ENCODE results near the gene IST1. TPM values are rescaled to one million over a fixed set of nuclear protein-coding genes. Genes with fewer than 3 reads are reported as not detected.

IST1 gene
- total RNA-seq, 1 donor: 162 TPM

DNA sequence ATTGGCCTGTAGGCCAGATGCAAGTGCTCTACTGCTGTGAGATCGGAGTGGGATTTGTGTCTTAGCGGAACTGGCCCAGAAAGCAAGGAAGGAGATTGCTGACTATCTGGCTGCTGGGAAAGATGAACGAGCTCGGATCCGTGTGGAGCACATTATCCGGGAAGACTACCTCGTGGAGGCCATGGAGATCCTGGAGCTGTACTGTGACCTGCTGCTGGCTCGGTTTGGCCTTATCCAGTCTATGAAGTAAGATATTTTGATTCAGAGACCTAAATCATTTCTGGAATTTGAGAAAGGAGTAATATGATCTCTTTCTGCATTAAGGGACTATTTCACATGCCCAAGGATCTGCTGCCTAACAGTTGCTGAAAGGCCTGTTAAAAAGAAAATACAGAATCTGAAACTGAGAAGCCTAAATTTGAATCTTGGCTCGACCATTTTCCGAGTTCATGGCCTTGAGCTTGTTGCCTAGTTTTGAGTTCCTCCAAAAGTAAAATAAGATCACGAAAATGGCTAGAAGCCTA is 21.1 kb downstream of the IST1 start:
- no peak for DNase-seq (ENCODE audit: low read depth in 2 of 3, low spot score in 2 of 3)

DNA sequence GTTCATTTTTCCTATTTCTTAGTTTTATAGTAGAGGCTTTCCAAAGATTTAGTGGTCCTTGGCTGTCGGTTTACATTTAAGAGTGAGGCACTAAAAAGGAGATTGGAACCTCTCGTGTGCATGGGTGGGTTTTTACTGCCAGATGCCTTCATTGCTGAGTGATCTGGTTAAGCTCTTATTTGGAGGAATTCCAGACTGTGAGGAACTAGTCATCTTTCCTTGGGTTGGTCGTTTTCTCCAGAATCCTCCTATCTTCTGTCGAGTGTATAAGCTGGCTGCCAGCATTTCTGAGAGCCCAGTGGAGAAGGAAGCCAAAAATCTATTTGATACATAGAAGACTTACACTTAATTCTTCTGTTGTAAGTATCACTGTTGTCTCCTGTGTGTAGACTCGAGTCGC is 22.6 kb downstream of the IST1 start:
- no peak for DNase-seq (ENCODE audit: low read depth in 2 of 3, low spot score in 2 of 3)

DNA sequence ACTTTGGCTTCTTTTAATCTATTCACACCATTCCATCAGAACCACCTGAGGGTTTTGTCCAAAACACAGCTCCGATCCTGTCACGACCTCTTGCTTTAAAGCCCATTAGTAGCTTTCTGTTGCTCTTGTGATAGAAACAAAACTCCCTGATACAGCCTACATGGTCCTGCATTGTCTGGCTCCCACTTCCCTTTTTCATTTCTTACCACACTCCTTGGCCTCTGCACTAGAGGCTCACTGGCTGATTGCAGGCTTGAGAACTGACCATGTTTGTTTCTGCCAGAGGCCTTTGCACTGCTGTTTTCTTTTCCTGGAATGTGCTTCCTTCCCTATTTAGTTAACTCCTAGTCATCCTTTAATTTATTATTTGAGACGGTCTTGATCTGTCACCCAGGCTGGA is 23.7 kb downstream of the IST1 start:
- no peak for DNase-seq (ENCODE audit: low read depth in 2 of 3, low spot score in 2 of 3)

DNA sequence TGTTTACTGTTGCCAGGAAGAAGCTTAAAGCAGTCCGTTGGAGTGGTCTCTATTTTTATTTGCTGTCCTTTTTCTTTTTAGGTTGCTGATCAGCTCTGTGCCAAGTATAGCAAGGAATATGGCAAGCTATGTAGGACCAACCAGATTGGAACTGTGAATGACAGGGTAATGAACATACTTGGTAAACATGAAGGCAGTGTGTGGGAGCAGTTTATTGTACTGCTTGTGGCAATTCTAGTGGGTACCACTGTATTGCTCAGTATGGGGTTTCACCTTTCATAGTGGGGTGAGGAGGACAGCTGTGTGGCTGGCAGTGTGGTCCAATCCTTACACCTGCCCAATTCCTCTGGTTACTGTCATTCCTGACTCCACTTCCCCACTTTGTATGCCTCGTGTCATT is 25.3 kb downstream of the IST1 start:
- DNase-seq (ENCODE audit: low read depth in 2 of 3, low spot score in 2 of 3): no peak

DNA sequence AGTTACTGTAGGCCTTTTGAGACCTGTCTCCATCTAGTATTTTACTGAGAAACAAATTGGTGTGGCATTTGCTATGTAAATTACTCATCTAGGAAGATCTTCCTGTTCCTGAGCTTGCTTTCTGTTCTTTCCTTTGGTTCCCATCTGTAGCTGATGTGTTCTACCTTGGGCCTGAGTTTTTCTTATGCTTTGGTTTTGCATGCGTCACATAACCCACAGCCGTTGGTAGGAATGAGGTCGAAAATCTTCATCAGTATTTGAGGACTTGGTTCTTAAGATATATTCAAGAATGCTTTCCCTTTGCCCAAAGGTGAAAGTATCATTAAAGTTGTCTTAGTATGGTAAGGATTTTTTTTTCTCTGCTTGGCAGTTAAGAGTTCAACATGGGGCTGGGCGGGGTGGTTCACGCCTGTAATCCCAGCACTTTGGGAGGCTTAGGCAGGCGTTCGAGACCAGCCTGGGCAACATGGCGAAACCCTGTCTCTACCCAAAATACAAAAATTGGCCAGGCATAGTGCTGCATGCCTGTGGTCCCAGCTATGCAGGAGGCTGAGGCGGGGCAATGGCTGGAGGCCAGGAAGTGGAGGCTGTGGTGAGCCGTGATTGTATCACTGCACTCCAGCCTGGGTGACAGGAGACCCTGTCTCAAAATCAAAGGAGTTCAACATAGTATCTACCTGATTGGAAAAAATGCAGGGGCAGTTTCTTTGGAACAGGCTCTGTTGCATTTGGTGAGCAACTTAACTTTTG is 28.8 kb downstream of the IST1 start:
- no peak for DNase-seq (ENCODE audit: low read depth in 2 of 3, low spot score in 2 of 3)

DNA sequence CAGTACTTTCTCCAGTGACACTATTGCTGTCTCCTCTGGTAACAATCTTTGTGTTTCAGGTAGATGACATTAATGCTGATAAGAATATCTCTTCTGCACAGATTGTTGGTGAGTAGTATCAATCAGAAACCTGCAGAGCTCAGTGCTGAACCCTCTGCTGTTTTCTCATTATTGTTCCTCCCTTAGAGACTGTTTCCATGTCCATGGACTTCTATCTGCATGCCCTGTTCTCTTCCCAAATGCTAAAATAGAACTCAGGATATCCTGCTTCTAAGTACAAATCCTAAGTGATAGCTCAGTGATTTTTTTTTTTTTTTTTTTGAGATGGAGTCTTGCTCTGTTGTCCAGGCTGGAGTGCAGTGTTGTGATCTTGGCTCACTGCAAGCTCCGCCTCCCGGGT is 29.4 kb downstream of the IST1 start:
- DNase-seq (ENCODE audit: low read depth in 2 of 3, low spot score in 2 of 3): no peak

DNA sequence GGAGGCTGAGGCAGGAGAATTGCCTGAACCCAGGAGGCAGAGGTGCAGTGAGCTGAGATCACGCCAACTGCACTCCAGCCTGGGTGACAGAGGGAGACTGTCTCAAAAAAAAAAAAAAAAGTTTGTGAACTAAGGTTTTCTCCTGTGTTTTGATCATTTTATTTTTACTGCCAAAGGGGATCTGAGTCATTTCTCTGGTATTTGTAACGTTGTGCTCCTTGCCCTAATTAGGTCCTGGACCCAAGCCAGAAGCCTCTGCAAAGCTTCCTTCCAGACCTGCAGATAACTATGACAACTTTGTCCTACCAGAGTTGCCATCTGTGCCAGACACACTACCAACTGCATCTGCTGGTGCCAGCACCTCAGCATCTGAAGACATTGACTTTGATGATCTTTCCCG is 32.1 kb downstream of the IST1 start:
- no peak for DNase-seq (ENCODE audit: low read depth in 2 of 3, low spot score in 2 of 3)

DNA sequence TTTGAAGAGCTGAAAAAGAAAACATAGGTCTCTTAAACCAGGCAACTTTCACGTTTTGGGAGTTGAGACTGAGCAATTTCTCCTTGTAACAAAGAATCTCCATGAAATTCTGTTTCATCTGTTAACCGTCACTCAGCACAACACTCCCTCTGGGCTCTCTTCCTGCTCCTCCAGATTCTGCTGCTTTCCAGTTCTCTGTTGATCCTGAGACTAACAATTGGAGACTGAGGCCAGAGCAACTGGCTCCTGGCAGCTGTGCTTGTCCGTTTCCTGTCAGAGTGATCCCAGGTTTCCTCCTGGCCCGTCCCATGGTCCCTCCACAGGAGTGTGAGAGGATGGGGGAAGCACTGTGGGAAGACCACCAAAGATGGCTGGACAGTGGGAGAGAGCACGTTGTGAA is 32.5 kb downstream of the IST1 start:
- no peak for DNase-seq (ENCODE audit: low read depth in 2 of 3, low spot score in 2 of 3)

DNA sequence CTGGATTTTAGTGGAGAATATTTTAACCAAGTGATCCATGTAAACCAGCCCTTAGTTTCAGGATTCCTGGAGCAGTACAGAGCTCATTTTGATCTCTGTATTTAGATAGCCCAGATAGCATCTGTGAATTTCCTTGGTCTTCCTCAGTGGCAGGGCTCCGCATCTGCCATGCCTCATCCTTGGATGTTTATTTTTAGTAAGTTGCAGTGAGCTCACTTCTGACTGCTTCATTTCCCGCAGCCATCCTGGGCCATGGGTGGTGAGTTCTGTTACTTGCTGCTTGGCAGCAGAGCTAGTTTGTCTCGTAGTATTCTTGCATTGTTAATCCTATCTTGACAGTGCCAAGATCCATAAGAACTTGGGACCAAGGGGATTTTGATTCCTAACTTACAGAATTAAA is 33.7 kb downstream of the IST1 start:
- DNase-seq (ENCODE audit: low read depth in 2 of 3, low spot score in 2 of 3): no peak

DNA sequence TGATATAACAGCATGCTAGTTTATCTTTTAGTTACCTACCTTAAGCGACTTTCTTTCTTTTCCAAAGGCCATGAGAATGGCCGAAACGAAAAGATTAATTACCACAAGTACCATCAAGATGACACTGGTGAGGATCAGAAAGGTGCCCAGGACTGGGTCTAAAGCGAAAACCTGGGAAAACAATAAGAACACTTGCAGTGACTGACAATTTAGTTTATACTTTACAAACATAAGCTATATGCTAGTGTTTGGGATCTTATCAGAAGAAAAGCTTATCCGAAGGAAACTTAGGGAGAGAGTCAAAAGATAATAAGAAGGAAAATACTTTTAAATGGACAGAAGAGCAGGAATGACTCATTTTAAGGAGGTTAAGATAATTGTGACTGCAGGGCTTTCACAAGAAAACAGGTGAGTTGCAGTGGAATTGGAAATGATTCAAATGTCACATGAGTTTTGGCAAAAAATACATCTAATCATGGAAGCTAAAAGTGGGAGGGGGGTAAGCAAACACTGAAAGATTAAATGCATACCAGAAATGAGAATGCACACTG is 34.8 kb downstream of the IST1 start:
- no peak for DNase-seq (ENCODE audit: low read depth in 2 of 3, low spot score in 2 of 3)

DNA sequence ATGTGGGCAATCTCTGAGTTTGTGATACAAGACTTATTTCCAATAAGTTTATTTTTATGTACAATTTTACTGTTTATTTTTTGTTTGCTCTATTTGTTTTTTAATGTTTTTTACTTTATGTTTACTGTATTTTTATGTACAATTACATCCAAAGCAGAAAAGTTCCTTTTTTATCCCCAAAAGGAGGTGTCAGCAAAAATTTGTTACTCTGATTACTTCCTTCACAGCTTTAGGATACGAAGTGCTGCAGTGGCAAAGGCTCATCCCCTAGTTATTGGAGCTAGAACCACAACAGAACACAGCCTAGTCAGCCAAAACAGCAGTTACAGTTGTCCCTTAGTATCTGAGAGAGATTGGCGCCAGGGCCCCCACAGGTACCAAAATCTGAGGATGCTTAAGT is 35.7 kb downstream of the IST1 start:
- DNase-seq (ENCODE audit: low read depth in 2 of 3, low spot score in 2 of 3): no peak

DNA sequence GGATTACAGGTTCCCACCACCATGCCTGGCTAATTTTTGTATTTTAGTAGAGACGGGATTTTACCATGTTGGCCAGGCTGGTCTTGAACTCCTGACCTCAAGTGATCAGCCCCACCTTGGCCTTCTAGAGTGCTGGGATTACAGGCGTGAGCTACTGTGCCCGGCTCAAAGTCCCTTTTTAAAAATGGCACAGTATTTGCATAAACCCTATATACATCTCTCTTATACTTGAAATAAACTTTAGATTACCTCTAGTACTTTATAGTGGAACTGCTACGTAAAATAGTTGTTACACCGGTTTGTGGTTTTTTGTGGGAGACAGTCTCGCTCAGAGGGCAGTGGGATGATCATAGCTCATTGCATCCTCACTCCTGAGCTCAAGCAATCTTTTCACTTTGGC is 36.3 kb downstream of the IST1 start:
- DNase-seq (ENCODE audit: low read depth in 2 of 3, low spot score in 2 of 3): no peak

DNA sequence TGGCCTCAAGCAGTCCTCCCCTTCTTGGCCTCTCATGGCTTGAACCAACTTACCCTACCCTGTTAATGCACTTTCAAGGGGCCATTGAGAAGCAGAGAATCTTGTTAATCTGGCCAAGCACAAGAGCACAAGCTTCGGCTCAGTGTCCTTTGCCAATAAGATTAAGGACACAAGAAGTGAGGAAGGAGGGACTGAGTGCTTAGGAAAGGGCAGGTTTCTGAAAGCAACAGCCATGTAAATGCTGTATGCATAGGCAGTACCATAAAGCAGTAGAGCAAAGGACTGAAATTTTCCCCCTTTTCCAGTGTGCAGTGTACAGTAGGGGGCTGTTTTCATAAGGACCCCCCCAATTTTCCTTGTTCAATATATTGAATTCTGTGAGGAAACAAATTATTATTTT is 37.7 kb downstream of the IST1 start:
- no peak for DNase-seq (ENCODE audit: low read depth in 2 of 3, low spot score in 2 of 3)

DNA sequence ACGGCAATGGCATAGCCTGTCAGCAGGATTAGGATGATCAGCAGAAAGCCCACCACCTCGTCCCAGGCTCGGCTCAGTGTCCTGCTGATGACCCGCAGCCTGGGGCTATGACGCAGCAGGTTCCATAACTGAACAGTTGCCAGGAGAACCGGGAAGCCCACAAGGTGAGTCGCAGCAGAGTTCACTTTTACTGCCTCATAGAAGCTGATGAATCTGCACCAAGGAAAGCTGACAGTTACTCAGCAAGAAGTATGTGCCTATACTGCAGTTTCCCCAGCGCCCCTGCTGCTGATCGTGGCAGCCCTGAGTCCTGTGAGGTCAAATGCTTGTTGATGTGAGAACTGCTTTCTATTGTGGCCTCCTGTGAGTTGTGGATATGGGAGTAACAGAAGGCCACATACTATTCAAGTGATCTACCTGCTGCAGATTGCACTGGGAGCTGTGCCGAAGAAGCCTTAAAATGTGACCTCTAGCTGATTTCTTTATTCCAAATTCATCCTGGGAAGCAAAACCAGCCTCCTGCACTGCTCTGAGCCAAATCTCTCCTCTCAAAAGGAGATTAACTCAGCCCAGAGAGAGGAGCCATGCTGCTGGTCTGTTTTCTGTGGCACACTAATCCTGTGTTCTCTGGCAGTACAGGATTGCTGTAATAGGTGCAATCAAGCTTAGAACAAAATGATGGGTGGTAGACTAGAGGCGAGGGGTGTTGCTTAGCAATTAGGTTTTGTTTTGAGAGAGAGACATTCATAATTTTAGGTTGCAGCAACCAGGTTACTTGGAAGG is 38.8 kb downstream of the IST1 start:
- DNase-seq (ENCODE audit: low read depth in 2 of 3, low spot score in 2 of 3): no peak

DNA sequence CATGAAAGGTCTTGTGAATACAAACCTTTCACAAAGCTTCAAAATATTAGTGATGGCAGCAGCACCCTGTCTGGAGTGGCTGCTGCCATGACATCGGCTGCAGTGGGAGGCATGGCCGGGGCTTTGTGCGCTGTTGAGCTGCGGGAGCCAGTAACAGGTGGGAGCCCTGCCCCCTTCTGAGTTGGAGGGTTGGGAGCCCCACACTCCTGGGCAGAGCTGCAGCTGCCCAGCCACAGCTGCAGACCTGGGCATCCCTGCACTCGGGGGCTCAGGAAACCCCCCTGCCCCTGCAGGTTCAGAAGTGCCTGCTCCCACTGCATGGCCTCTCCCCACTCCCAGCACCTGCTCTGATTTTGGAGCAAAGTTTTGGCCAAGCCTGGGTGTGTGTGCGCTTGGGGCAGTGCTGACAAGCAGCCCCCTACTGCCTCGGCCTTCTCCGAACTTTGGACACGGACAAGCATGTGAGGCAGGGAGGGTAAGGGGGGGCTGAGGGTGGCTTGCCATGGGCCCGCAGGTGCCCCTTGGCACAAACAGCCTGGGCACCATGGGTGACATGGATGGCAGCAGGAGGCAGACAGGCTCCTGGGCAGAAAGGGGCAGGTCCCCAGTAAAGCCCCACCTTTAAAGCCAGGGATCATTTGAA is 42.7 kb downstream of the IST1 start:
- no peak for DNase-seq (ENCODE audit: low read depth in 2 of 3, low spot score in 2 of 3)

DNA sequence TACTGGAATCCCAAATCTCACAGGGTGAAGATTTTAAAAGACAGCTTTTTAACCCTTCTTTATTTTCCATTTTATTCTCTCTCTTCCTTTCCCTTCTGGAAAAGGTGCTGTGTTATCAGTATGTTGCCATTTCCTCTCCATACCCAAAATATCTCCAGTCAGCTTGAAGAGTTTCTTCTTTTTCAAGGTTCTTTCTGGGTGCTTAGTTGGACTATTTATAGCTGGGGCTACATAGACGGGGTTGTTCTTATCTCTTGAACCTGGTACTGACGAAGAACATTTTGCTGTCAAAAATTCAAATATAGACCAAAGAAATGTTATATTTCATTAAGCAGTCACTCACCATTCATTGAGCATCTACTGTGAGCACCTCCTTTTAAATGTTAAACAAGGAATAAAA is 48.6 kb downstream of the IST1 start:
- peak in 1 of 3 donors; percentile 4 for DNase-seq (ENCODE audit: low read depth in 2 of 3, low spot score in 2 of 3)

DNA sequence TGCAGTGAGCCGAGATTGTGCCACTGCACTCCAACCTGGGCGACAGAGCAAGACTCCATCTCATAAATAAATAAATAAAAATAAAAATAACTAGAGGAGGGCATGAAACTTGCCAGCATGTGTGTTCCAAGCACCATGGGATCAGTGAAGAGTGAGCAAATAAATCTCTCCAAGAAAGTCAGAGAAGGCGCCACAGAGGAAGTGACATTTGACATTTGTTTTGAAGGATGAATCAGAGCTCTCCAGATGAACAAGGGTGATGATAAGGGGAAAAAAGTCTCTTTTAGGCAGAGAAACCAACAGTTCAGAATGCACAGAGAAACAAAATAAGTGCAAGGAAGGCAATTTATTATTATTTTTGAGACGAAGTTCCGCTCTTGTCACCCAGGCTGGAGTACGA is 50.3 kb downstream of the IST1 start:
- DNase-seq (ENCODE audit: low read depth in 2 of 3, low spot score in 2 of 3): peak in 1 of 3 donors; percentile 5

DNA sequence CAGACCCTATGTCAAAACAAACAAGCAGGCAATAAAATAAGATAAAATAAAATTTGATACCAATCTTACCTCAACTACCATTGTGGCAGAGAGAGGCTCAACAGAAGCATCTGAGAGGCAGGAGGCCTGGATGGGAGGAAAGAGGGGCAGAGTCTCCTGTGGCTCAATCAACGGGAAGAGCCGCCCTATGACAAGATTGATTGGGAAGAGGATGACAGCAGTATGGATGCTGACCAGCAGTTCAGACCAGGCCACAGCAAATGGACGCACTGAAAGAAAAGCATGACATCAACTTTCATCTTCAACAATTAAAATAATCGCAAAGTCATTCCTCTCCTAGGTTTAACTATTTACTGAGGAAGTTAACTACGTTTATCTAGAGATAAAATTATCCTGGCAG is 57.5 kb downstream of the IST1 start:
- no peak for DNase-seq (ENCODE audit: low read depth in 2 of 3, low spot score in 2 of 3)

DNA sequence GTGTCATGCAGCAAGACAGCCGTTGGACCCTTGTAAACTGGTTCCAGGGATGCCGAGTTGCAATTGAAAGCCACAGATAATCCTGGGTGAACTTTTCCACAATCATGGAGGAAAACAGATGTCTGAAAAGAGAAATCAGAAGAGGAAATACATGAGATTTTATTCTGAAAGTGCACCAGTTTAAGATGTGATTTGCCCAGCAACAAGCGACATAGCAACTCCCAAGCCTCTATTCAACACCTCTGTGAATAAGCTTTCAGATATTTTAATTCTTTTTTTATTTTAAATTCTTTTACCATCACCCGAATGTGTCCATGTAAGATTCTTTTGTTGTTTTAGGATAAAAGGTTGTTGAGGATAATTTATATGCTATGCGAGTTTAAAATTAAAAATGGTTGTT is 58.8 kb downstream of the IST1 start:
- no peak for DNase-seq (ENCODE audit: low read depth in 2 of 3, low spot score in 2 of 3)

DNA sequence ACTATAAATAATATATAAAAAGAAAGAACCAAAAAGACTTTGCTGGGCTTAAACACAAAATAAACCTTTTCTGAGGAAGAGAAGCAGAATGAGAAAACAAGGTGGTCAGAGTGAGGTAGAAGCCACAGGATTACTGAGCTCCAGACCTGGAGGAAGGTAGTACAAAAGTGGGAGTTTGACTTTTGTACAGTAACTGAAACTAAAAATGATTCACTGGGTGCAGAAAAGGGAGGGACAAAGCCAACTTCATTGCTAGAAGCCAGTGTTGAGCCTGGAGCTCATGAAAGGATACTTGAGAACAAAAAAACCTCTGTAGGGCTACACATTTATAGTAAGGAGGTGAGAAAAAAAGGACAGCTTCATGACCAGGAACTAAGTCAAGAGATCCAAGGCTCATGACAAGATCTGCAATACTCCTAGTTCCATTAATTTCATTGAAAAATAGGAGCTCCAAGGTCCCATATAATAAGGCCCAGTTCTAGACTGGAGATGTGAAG is 59.4 kb downstream of the IST1 start:
- no peak for DNase-seq (ENCODE audit: low read depth in 2 of 3, low spot score in 2 of 3)

DNA sequence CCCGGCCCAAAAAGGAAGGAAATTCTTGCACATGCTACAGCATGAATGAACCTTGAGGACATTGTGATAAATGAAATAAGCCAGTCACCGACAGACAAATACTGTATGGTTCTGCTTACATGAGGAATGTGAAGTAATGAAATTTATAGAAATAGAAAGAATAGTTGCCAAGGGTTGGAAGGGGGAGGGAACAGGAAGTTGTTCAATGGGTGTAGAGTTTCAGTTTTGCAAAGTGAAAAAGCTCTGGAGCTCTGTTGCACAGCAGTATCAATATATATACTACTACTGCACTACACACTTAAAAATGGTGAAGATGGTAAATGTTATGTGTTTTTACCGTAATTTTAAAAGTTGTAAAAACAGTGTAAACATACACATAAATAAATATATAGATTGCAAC is 61.2 kb downstream of the IST1 start:
- no peak for DNase-seq (ENCODE audit: low read depth in 2 of 3, low spot score in 2 of 3)

All from hematopoietic multipotent progenitor cell (in vitro differentiated cells).